Activated T-helper 9 cell treated with anti-CD3 and anti-CD28 coated beads, Interleukin-2, amount 50 U/mL, for 16 hours (primary cell): ENCODE measurements around the gene CLEC10A.
"Not testable (repeated sequence)": the region's sequence is repeated elsewhere in the genome, so short reads cannot be mapped to it uniquely, and the experiment has no call there.

ENCODE experiments used
- DNase-seq: peaks from one replicate; pipeline ENCODE4 v3.0.0-alpha.2; 2020; ENCODE audit warnings: low read depth

The CLEC10A gene

GRCh38 chr17:7108560-7108925 is 28.5 kb upstream of the CLEC10A start:
- DNase-seq, result no peak

- DNase-seq, result no peak
Measured at GRCh38 chr17:7107795-7108559, 27.9 kb upstream of the CLEC10A start.

GRCh38 chr17:7107012-7107754 is 27.1 kb upstream of the CLEC10A start:
- DNase-seq, result no peak

DNA sequence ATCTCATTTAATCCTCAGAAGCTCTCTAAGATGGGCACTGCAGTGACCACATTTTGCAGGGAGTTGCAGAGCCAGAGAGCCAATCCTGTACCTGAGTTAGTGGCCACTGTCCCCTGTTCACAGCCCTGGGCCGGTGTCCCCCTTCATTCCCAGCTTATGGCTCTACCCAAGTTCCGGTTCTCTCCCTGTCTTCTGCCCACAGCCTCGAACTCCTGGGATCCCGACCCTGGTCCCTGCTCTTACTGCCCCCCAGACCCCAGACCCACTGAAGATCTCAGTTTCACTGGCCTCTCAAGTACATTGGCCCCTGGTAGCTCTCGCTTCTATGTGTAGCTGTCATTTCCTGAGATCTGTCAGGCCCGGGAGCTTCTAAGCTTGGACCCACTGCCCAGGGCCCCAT is 22.4 kb upstream of the CLEC10A start:
- no peak for DNase-seq

GRCh38 chr17:7101531-7101930 is 21.5 kb upstream of the CLEC10A start:
- DNase-seq, result no peak

DNA sequence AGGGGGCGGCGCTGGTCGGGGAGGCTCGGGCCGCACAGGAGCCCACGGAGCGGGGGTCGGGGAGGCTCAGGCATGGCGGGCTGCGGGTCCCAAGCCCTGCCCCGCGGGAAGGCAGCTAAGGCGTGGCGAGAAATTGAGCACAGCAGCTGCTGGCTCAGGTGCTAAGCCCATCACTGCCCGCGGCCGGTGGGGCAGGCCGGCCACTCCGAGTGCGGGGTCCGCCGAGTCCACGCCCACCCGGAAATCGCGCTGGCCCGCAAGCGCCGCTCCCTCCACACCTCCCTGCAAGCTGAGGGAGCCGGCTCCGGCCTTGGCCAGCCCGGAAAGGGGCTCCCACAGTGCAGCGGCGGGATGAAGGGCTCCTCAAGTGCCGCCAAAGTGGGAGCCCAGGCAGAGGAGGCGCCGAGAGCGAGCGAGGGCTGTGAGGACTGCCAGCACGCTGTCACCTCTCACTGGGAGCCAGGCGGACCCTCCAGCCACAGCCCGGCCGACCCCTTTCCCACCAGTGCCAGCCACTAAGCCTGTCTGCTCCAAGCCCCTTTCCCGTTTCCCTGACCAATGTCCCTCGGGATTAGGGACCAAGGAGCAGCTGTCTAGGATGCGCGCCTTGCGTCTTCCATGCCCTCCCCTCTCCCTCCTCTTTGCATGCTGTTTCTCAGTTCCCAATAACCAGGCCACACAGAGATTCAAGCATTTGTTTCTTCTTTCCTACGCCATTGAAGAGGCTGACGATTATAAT is 20.8 kb upstream of the CLEC10A start:
- not testable (repeated sequence) for DNase-seq

DNA sequence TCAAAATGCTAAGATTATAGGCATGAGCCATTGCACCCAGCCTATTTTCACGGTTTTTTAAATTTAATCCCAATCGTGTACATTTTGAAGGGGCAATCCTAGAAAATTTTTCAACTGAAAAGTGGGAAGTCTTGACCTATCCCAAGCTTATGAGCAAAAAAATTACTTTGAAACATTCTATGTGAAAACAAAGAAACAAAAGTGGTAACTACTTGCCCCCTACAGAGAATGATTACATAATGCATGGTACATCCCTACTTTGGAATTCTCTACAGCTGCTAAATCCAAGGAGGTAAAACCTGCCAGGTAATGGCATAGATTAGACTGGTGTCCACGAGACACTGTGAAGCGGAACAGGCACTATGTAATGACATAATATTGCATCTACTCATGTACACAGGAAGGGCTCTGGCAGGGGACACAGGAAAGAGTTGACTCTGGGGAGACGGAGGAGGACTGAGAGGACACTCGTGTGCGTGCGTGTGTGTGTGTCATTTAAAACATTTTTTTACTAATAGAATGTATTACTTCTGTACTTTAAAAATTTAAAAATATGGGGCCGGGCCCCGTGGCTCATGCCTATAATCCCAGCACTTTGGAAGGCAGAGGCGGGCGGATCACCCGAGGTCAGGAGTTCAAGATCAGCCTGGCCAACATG is 18.9 kb upstream of the CLEC10A start:
- DNase-seq, result no peak

DNA sequence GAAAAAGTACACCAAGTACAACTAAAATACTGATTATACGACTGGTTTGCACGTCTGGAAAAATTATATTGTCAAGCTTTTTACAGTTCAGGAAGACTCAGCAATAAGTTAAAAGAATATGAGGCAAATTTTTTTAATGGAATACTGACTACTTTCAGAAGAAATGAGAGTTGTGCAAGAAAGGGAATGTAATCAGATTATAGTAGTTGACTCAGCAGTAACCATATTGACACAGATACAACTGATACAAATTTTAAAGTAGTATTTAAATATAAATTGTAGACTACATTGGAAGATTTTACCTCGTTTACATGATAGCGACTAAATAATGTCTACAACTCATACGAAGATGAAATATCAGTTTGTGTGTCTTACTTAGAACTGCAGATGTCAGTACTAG is 17.9 kb upstream of the CLEC10A start:
- no peak for DNase-seq

- DNase-seq, result no peak
Measured at GRCh38 chr17:7095625-7096024, 15.6 kb upstream of the CLEC10A start.

- no peak for DNase-seq
Measured at GRCh38 chr17:7094652-7095019, 14.6 kb upstream of the CLEC10A start.

DNA sequence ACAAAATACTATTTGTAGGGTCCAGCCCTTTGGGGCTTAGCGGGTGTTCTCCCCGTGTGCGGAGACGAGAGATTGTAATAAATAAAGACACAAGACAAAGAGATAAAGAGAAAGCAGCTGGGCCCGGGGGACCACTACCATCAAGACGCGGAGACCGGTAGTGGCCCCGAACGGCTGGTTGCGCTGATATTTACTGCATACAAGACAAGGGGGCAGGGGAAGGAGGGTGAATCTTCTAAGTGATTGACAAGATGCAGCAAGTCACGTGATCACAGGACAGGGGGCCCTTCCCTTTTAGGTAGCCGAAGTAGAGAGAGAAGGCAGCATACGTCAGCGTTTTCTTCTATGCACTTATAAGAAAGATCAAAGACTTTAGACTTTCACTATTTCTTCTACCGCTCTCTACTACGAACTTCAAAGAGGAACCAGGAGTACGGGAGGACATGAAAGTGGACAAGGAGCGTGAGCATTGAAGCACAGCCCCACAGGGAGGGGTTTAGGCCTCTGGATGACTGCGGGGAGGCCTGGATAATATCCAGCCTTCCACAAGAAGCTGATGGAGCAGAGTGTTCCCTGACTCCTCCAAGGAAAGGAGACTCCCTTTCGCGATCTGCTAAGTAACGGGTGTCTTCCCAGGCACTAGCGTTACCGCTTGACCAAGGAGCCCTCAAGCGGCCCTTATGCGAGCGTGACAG is 11.4 kb upstream of the CLEC10A start:
- DNase-seq, result not testable (repeated sequence)

DNA sequence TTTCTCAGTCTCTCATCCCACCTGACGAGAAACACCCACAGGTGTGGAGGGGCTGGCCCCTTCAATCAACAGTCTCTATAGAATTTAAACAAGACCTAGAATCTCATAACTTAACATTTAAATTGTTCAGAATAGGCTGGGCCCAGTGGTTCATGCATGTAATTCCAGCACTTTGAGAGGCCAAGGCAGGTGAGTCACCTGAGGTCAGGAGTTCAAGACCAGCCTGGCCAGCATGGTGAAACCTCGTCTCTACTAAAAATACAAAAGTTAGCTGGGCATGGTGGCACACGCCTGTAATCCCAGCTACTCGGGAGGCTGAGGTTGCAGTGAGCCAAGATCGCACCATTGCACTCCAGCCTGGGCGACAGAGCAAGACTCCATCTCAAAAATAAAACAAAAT is 9.5 kb upstream of the CLEC10A start:
- DNase-seq, result not testable (repeated sequence)

DNA sequence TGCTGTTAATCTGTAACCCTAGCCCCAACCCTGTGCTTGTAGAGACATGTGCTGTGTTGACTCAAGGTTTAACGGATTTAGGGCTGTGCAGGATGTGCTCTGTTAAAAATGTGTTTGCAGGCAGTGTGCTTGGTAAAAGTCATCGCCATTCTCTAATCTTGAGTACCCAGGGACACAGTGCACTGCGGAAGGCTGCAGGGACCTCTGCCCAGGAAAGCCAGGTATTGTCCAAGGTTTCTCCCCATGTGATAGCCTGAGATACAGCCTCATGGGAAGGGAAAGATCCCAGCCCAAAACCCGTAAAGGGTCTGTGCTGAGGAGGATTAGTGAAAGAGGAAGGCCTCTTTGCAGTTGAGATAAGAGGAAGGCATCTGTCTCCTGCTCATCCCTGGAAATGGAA is 8.4 kb upstream of the CLEC10A start:
- DNase-seq, result not testable (repeated sequence)

- DNase-seq, result no peak
Measured at GRCh38 chr17:7084088-7084487, 4.0 kb upstream of the CLEC10A start.

- DNase-seq, result no peak
Measured at GRCh38 chr17:7083592-7083991, 3.5 kb upstream of the CLEC10A start.

GRCh38 chr17:7081341-7082062 is 1.5 kb upstream of the CLEC10A start:
- no peak for DNase-seq

DNA sequence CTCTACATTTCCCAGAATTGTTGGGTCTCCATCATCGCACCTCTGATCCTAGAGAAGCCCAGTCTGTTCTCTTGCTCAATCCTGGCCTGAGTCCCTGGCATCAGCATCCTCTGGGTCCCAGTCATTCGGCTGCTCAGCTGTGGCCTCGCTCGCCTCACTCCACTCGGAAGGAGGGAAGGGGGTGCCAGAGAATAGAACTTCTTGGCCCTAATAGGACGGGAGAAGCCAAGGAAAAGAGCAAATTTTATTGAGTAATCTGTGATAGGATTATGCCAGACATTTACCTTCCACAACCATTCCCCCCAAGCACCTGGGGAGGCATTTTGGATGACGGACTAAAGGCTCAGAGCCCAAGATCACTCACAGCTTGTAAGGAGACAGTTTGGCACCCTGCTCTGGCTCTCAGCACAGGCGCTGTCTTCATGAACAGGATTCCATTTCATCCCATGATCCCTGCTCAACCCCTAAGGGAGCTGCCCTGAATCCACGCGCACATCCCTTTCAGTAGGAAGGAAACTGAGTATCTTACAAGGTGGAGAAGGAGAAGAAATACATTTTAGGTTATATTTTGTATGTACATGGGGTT is 498 bp upstream of the CLEC10A start:
- DNase-seq, result no peak

DNA sequence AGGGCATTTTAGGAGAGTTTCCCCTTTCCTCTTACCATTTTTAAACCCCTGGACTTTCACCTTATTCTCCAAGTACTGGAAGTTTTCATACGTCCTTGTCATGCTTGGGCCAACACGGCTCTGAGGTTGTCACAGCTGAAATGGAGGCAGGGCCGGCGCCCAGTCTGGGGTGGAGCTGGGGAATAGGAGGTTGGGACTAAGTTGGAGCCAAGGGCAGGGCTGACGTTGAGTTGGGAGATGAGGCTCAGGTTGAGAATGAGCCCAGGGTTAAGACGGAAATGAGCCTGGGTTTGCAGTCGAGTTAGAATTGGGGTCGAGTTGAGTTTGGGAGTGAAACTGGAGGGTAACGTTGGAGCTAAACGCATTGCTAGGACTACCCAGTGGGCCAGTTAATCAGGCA is 1.3 kb downstream of the CLEC10A start:
- no peak for DNase-seq

GRCh38 chr17:7077911-7078546 is 2.0 kb downstream of the CLEC10A start:
- no peak for DNase-seq

- DNase-seq, result no peak
Measured at GRCh38 chr17:7074931-7075330, 5.1 kb downstream of the CLEC10A start.
